ENCODE results near the gene PDZD4. TPM values are rescaled to one million over a fixed set of nuclear protein-coding genes. Genes with fewer than 3 reads are reported as not detected.

The PDZD4 gene
- total RNA-seq, 4 donors from 2014 or later: 2.0 to 6.6 (median 4.2) TPM

DNA sequence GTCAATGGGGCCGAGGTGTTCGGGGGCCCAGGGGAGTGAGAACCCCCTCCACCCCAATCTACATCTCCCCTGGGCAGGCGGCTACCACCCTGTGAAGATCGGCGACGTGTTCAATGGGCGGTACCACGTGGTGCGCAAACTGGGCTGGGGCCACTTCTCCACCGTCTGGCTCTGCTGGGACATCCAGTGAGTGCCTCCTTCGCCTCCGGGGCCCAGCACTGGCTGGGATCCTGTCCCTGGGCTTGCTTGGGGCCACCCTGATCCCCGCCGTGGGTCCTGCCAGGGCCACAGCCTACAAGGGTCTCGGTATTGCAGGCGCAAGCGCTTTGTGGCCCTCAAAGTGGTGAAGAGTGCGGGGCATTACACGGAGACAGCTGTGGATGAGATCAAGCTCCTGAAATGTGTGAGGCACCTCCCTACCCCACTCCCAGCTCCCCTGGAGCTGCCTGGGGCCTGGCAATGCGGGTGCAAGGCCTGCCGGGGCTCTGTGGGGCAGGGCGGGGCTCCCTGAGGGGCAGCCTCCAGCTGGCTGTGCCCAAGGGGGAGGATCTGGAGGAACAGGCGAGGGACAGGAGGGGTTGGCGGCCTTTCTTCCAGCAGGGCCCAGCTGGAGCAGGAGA lies 48.8 kb downstream of the PDZD4 start:
- no peaks in the 10 kb centered on the region for H3K9me3 ChIP-seq
- H3K27ac ChIP-seq: peak overlapping the region; percentile 64 to 80 (median 79)
- peak overlapping the region in 1 of 4 donors; percentile 13 for H3K4me3 ChIP-seq
- H3K4me1 ChIP-seq: peaks cover 4 to 21% (median 11%) of the 10 kb centered on the region in 4 donors
- no peaks in the 10 kb centered on the region for H3K36me3 ChIP-seq
- TF ChIP-seq EP300 (IDR thresholded peaks at IDR 0.05; ENCODE audit: low read depth) (no peak), POLR2AphosphoS5 (IDR thresholded peaks at IDR 0.05) (no peak), POLR2A (IDR thresholded peaks at IDR 0.05) (no peak)
- TF ChIP-seq, protein P1, sequence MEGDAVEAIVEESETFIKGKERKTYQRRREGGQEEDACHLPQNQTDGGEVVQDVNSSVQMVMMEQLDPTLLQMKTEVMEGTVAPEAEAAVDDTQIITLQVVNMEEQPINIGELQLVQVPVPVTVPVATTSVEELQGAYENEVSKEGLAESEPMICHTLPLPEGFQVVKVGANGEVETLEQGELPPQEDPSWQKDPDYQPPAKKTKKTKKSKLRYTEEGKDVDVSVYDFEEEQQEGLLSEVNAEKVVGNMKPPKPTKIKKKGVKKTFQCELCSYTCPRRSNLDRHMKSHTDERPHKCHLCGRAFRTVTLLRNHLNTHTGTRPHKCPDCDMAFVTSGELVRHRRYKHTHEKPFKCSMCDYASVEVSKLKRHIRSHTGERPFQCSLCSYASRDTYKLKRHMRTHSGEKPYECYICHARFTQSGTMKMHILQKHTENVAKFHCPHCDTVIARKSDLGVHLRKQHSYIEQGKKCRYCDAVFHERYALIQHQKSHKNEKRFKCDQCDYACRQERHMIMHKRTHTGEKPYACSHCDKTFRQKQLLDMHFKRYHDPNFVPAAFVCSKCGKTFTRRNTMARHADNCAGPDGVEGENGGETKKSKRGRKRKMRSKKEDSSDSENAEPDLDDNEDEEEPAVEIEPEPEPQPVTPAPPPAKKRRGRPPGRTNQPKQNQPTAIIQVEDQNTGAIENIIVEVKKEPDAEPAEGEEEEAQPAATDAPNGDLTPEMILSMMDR (IDR thresholded peaks at IDR 0.05): no peak
- H3K27me3 ChIP-seq: peaks cover 3% of the 10 kb centered on the region
- intact Hi-C loops (cut with DNase I; ENCODE audit: low total_unique reads) (no loop called here), in situ Hi-C loops (cut with MboI; ENCODE audit: low pct_ligation_motif_present in 1 of 4, low pct_unique_long_range_greater_than_20kb in 1 of 4, low sequenced_read_pairs in 3 of 4) (loop anchor here in 1 of 4 donors (25.0 kb wide), 1 partner anchor 156 kb away; the partner anchor contains the start of genes ARHGAP4, NAA10 and RENBP)
- WGBS, 2 donors (ENCODE audit: low coverage in 1 of 2): 68% methylated on average over 20 of the region's 24 CpGs; no CpG with 5 or more reads in 1 of the 2 donors
- no peak for DNase-seq

DNA sequence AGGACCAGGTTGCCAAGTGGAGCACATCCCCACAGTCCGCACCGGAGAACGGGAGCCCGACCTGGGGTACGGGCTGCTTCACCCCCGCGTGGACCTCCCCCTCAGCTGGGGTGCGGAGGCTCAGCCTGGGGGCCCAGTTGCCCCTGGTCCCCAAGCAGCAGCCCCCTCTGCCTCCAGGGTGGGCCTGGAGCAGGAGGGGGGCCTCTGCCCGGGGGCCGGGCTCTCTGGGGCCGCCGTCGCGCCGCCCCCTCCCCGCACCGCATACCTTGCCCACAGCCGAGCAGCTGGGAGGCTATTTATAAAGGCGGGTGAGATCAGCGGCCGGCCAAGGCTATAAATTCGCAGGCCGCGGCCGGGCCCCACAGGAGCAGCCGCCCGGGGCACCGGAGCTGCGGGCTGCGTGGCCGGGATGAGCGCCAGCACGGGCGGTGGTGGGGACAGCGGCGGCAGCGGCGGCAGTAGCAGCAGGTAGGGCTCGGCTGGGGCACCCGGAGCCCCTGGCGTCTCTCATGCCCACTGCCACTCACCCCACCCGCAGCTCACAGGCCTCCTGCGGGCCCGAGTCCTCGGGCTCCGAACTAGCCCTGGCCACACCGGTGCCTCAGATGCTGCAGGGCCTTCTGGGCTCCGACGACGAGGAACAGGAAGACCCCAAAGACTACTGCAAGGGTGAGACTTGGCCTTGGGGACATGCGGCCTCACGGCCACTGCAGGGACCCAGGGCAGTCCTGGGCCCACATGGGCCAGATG lies 49.5 kb downstream of the PDZD4 start, which contains the start of gene SRPK3:
Gene SRPK3 (plus strand): TSS at position 364 of the 750 bp plus-strand sequence. CDS start 46 bp downstream, at position 410.
- peak within 1 kb of the TSS; percentile 64 to 80 (median 79) for H3K27ac ChIP-seq
- intact Hi-C loops (cut with DNase I; ENCODE audit: low total_unique reads) (no loop called here), in situ Hi-C loops (cut with MboI; ENCODE audit: low pct_ligation_motif_present in 1 of 4, low pct_unique_long_range_greater_than_20kb in 1 of 4, low sequenced_read_pairs in 3 of 4) (loop anchor here in 1 of 4 donors (25.0 kb wide), 1 partner anchor 156 kb away; the partner anchor contains the start of genes ARHGAP4, NAA10 and RENBP)
- peak within 1 kb of the TSS in 1 of 4 donors; percentile 13 for H3K4me3 ChIP-seq
- H3K9me3 ChIP-seq: no peaks in the 10 kb centered on the region
- WGBS, 2 donors (ENCODE audit: low coverage in 1 of 2): 55% methylated on average over 5 of the region's 52 CpGs; no CpG with 5 or more reads in 1 of the 2 donors
- H3K27me3 ChIP-seq: peaks cover 3% of the 10 kb centered on the region
- TF ChIP-seq, protein P1 (IDR thresholded peaks at IDR 0.05): no peak
- TF ChIP-seq EP300 (IDR thresholded peaks at IDR 0.05; ENCODE audit: low read depth): no peak
- TF ChIP-seq POLR2AphosphoS5 (IDR thresholded peaks at IDR 0.05): no peak
- TF ChIP-seq POLR2A (IDR thresholded peaks at IDR 0.05): no peak
- no peaks in the 10 kb centered on the region for H3K36me3 ChIP-seq
- H3K4me1 ChIP-seq: peaks cover 4 to 21% (median 11%) of the 10 kb centered on the region in 4 donors
- no peak for DNase-seq

DNA sequence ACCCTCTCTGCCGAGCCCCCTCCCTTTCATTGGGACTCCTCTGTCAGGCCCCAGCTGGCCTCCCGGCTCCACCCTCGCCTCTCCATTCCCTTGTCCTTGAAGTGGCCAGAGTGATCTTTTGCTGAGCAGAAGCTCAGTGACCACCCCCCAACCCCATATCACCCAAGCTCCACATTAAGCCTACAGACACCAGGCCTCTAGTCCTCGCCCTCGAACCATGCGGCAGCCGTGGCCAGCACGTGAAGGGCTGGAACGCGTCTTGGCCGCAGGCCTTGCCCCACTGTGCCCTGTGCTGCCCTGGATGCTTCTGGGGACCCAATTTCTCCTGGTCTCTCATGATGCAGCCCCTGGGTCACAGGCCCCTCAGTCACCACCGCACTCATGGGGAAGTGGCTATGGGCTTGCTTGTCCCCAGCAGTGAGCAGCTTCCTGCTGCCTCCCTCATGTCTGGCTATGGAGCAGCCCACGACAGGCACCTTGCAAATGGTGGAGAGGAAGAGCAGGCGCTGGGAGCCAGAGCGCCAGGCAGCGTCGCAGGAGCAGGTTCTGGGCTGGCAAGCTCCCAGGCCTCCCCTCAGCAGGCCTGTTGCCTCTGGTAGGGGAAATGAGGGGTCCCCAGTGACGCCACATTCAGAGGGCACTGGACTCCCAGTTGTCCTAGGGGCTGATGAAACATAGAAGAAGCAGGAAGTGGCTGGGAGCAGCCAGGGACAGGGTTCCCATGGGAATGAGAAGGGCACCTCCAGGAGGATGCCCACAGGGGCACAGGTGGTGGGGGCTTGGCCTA lies 50.3 kb downstream of the PDZD4 start:
- Histone ChIP-seq H3K9me3 (no peaks in the 10 kb centered on the region), H3K27ac (peak overlapping the region; percentile 64 to 80 (median 79)), H3K4me3 (no peak overlapping the region), H3K36me3 (no peaks in the 10 kb centered on the region), H3K27me3 (peaks cover 3% of the 10 kb centered on the region), H3K4me1 (peaks cover 4 to 21% (median 11%) of the 10 kb centered on the region in 4 donors)
- 73% methylated on average over 15 of the region's 18 CpGs; no CpG with 5 or more reads in 1 of the 2 donors for WGBS, 2 donors (ENCODE audit: low coverage in 1 of 2)
- intact Hi-C loops (cut with DNase I; ENCODE audit: low total_unique reads) (no loop called here), in situ Hi-C loops (cut with MboI; ENCODE audit: low pct_ligation_motif_present in 1 of 4, low pct_unique_long_range_greater_than_20kb in 1 of 4, low sequenced_read_pairs in 3 of 4) (loop anchor here in 1 of 4 donors (25.0 kb wide), 1 partner anchor 157 kb away; the partner anchor contains the start of genes ARHGAP4, NAA10 and RENBP)
- TF ChIP-seq POLR2A (IDR thresholded peaks at IDR 0.05): no peak
- TF ChIP-seq EP300 (IDR thresholded peaks at IDR 0.05; ENCODE audit: low read depth): no peak
- TF ChIP-seq, protein P1 (IDR thresholded peaks at IDR 0.05): no peak
- TF ChIP-seq POLR2AphosphoS5 (IDR thresholded peaks at IDR 0.05): no peak
- no peak for DNase-seq

Data from transverse colon (tissue), 4 donors.